GM11168 (cell line): Measurements from ENCODE around the gene NMNAT3.

Source experiments
- in situ Hi-C: fragments of 300-500 bp; cut with MboI; formaldehyde crosslinking; loops from one replicate; pipeline ENCODE4 v1.12.0; 2022; ENCODE audit warnings: low sequenced_read_pairs; ENCODE audit not compliant: unreplicated experiment

The NMNAT3 gene

GRCh38 chr3:139676632-139677387 is 962 bp downstream of the NMNAT3 start:
- in situ Hi-C loops = no loop called here

DNA sequence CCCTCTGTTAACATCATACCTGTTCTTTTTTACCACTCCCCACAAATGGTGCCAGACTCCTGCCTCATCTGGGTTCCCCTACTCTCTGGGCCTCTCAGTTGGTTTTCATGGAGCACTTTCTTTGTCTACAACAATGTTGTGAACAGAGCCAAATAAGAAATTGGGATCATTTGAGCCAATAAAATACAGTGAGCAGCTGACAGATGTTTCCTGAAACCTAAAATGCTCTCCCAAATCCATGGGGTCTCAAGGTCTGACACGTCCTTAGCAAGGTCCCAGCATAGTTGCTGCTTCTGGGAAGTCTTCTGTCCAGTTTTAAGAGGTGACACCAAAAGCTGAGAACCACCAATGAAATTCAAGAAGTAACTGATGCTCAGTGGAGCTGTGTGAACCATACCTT is 1.7 kb downstream of the NMNAT3 start:
- in situ Hi-C loops = no loop called here

GRCh38 chr3:139675327-139675726 is 2.4 kb downstream of the NMNAT3 start:
- in situ Hi-C loops = no loop called here

DNA sequence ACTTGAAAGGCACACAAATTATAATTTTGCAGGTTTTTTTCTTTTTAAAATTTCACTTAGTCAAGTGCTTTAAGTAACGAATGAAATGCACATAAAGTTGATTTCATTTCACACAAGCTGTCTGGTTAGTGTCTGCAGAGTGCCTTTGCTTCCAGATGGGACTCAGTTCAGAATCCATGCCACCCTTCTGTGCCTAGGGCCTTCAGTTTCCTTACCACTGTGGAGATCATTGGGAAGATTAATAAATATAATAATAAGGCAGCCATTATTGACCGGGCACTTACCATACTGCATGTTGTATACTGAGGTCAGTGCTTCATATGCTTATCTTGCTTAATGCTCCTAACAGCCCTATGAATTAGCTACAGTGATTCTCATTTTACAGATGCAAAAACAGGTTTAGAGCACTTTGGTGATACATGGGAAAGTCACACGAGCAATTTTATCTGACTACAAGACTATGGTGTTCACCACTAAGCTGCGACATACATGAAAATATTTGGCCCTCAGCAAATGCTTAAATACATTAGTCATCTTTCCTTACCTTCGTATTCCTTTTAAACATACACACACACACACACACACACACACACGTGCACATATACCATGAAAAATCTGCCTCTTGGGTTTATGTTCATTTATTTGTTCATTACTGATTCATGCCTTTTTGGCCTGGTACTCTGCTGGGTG is 3.1 kb downstream of the NMNAT3 start:
- in situ Hi-C loops = no loop called here

DNA sequence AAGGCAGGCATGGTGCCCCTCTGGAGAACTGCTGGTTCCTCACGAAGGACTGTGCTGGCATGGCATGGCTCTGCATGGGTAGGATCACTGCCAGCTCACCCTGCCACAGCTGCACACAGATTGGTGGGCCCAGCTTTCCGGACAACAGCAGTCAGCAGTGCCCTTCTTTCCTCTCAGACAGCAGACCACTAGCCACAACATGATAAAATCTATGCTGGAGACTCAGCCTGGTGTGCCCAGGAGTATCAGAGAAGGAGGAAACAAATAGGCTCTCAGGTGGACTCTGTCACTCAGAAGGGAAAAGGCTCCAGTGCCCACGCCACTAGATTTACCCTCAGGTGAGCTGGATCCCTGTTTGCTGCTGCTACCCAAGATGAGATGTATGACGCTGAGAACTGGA is 4.9 kb downstream of the NMNAT3 start:
- in situ Hi-C loops = no loop called here

GRCh38 chr3:139671863-139672646 is 5.7 kb downstream of the NMNAT3 start:
- in situ Hi-C loops = no loop called here

- in situ Hi-C loops = no loop called here
Observed at GRCh38 chr3:139671107-139671506, 6.7 kb downstream of the NMNAT3 start.

GRCh38 chr3:139670196-139670595 is 7.6 kb downstream of the NMNAT3 start:
- in situ Hi-C loops = no loop called here

- in situ Hi-C loops = no loop called here
Observed at GRCh38 chr3:139668332-139668731, 9.4 kb downstream of the NMNAT3 start.

- in situ Hi-C loops = no loop called here
Observed at GRCh38 chr3:139664958-139665357, 12.8 kb downstream of the NMNAT3 start.

GRCh38 chr3:139660269-139660668 is 17.5 kb downstream of the NMNAT3 start:
- in situ Hi-C loops = no loop called here

DNA sequence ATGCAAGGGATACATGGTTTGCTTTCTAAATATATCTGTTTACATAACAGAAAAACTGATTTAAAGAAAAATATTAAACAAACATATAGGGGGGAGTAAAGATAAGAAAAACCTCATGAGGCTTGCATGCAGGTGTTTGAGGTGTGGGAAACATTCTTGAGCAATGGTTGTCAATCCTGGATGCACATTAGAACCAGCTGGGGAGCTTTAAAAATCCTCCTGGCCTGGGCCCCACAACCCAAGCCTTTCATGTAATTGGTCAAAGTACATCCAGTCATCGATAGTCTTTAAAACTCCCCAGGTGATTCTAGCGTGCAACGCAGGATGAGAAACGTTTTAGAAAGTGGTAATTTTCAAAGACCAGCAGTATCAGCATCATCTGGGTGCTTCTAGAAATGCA is 18.3 kb downstream of the NMNAT3 start:
- in situ Hi-C loops = no loop called here

GRCh38 chr3:139657936-139658335 is 19.8 kb downstream of the NMNAT3 start:
- in situ Hi-C loops = no loop called here

GRCh38 chr3:139657434-139657833 is 20.3 kb downstream of the NMNAT3 start:
- in situ Hi-C loops = no loop called here

DNA sequence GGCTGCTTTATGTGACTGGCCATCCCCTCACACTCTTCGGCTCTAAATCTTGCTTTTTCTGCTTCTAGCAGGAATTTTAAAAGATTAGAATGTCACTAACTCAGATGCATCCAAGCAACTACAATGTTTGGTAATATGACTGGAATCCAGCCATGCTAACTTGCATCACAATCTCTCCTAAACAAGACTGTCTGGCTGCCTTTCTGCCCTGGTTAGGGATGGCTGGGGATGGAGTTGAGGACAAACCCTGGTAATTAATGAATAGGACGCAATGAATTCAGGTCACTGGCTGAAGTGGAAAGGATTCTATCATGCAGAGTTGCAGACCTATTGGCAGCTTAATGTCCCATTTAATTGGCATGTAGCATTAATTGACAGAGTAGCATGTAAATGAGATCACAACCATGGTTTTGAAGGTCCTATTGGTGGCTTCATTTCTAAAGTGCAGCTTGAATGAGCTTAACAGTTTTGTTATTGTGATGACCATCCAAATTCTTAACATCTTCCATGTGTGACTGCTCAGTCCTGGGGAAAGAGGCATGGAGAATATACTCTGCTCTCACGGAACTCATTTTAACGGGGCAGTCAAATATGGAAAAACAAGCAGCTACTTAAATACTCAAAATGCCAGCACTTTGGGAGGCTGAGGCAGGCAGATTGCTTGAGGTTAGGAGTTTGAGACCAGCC is 21.7 kb downstream of the NMNAT3 start:
- in situ Hi-C loops = no loop called here

DNA sequence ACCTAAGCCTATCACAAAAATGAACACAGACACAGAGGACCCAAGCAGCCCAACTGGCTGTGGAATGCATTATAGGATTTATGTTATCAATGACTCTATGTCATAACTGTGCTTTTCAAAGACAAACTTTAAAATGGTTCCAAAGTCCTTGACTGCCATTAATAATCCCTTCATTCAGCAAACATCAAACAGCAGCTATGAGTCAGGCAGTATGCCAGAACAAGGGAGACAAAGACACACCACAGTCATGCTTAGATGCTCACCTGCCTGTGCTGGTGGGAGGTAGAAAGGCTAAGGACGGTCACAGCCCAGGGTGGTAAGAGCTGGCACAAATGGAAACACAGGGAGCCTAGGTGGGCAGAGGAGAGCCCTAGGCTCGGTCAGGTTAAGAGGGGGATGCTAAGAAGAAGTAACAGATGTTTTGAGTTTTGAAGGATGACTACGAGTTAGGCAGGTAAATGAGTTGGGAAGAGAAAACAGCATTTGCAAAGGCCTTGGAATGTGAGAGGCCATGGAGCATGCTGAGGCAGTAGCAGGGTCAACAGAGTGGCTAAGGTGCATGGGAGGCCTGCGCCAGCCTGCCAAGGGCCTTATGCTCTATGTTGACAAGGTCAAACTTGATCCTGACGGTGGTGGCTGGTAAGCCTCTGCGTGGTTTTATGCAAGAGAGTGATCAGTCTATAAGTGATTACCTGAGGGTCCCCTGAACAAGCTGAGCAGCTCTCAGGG is 23.0 kb downstream of the NMNAT3 start:
- in situ Hi-C loops = no loop called here

DNA sequence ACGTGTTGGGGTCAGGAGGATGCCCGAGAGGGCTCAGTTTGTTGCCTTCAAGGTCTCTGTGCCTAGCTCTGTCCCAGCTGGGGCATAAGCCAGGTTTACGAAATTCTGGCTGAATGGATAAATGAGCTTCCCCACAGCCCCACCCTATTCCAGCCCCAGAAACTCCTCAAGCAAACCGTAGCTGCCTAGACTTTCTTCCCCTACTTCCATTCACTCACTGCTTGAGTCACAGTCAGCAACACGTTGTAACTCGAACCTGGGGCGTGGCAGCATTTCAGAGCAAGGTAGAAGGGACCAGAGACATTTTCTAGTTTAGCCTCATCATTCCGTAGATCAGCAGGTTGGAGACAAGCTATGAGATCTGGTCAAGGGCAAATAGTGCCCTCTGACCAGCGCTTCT is 24.2 kb downstream of the NMNAT3 start:
- in situ Hi-C loops = no loop called here

GRCh38 chr3:139652561-139652960 is 25.2 kb downstream of the NMNAT3 start:
- in situ Hi-C loops = no loop called here

- in situ Hi-C loops = no loop called here
Observed at GRCh38 chr3:139647866-139648435, 29.8 kb downstream of the NMNAT3 start.

GRCh38 chr3:139646512-139646911 is 31.3 kb downstream of the NMNAT3 start:
- in situ Hi-C loops = no loop called here
